ENCODE measurements around the gene CYP2B6.

DNA sequence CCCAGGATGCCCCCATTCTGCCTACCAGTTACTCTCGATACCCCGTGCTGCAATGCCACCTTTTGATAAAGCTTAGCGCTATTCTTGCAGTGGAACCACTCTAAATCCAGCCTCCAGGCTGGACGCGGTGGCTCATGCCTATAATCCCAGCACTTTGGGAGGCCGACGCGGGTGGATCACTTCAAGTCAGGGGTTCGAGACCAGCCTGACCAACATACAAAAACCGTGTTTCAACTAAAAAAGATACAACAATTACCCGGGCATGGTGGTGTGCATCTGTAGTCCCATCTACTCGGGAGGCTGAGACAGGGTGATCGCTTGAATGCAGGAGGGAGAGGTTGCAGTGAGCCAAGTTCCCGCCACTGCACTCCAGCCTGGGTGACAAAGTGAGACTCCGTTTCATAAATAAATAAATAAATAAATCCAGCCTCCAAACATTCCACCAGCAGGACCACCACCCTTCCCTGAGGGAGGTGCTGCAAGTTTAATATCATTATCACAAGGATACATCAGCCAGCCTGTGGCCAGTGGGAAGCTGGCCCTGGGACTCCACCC is 27.7 kb downstream of the CYP2B6 start:
- TF ChIP-seq, protein P1, sequence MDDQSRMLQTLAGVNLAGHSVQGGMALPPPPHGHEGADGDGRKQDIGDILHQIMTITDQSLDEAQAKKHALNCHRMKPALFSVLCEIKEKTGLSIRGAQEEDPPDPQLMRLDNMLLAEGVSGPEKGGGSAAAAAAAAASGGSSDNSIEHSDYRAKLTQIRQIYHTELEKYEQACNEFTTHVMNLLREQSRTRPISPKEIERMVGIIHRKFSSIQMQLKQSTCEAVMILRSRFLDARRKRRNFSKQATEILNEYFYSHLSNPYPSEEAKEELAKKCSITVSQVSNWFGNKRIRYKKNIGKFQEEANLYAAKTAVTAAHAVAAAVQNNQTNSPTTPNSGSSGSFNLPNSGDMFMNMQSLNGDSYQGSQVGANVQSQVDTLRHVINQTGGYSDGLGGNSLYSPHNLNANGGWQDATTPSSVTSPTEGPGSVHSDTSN (IDR thresholded peaks at IDR 0.05): no peak
- TF ChIP-seq, protein P2, sequence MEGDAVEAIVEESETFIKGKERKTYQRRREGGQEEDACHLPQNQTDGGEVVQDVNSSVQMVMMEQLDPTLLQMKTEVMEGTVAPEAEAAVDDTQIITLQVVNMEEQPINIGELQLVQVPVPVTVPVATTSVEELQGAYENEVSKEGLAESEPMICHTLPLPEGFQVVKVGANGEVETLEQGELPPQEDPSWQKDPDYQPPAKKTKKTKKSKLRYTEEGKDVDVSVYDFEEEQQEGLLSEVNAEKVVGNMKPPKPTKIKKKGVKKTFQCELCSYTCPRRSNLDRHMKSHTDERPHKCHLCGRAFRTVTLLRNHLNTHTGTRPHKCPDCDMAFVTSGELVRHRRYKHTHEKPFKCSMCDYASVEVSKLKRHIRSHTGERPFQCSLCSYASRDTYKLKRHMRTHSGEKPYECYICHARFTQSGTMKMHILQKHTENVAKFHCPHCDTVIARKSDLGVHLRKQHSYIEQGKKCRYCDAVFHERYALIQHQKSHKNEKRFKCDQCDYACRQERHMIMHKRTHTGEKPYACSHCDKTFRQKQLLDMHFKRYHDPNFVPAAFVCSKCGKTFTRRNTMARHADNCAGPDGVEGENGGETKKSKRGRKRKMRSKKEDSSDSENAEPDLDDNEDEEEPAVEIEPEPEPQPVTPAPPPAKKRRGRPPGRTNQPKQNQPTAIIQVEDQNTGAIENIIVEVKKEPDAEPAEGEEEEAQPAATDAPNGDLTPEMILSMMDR (IDR thresholded peaks at IDR 0.05): no peak
- TF ChIP-seq BHLHE40 (IDR thresholded peaks at IDR 0.05; ENCODE audit: low read depth, low read length) (no peak), NR3C1 (IDR thresholded peaks at IDR 0.05) (no peak), RAD21 (conservative IDR thresholded peaks at IDR 0.05 in 1 of 2, IDR thresholded peaks at IDR 0.05 in 1 of 2) (no peak), CBX2 (IDR thresholded peaks at IDR 0.05; ENCODE audit: borderline replicate concordance, low read depth) (no peak), ZC3H11A (IDR thresholded peaks at IDR 0.05) (no peak), CHD2 (IDR thresholded peaks at IDR 0.05; ENCODE audit: low read length, partially characterized antibody) (no peak), POLR2A (IDR thresholded peaks at IDR 0.05; ENCODE audit: low read length) (no peak), KDM1A (IDR thresholded peaks at IDR 0.05; ENCODE audit: low read depth) (no peak), MAFK (IDR thresholded peaks at IDR 0.05; ENCODE audit: partially characterized antibody) (no peak), SMC3 (IDR thresholded peaks at IDR 0.05) (no peak)
- TF ChIP-seq, protein P3, sequence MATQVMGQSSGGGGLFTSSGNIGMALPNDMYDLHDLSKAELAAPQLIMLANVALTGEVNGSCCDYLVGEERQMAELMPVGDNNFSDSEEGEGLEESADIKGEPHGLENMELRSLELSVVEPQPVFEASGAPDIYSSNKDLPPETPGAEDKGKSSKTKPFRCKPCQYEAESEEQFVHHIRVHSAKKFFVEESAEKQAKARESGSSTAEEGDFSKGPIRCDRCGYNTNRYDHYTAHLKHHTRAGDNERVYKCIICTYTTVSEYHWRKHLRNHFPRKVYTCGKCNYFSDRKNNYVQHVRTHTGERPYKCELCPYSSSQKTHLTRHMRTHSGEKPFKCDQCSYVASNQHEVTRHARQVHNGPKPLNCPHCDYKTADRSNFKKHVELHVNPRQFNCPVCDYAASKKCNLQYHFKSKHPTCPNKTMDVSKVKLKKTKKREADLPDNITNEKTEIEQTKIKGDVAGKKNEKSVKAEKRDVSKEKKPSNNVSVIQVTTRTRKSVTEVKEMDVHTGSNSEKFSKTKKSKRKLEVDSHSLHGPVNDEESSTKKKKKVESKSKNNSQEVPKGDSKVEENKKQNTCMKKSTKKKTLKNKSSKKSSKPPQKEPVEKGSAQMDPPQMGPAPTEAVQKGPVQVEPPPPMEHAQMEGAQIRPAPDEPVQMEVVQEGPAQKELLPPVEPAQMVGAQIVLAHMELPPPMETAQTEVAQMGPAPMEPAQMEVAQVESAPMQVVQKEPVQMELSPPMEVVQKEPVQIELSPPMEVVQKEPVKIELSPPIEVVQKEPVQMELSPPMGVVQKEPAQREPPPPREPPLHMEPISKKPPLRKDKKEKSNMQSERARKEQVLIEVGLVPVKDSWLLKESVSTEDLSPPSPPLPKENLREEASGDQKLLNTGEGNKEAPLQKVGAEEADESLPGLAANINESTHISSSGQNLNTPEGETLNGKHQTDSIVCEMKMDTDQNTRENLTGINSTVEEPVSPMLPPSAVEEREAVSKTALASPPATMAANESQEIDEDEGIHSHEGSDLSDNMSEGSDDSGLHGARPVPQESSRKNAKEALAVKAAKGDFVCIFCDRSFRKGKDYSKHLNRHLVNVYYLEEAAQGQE (IDR thresholded peaks at IDR 0.05): no peak

Data from A549 (cell line).